HG03135 (cell line): ENCODE data around the gene STMN3.
"Not testable (repeated sequence)": the region's sequence is repeated elsewhere in the genome, so short reads cannot be mapped to it uniquely, and the experiment has no call there.

Experiments used
- ATAC-seq: cut with Tn5 transposase; IDR thresholded peaks from one replicate; pipeline ENCODE4 v1.9.1; 2021; ENCODE audit warnings: mild to moderate bottlenecking, moderate library complexity; ENCODE audit not compliant: unreplicated experiment

STMN3 gene

DNA sequence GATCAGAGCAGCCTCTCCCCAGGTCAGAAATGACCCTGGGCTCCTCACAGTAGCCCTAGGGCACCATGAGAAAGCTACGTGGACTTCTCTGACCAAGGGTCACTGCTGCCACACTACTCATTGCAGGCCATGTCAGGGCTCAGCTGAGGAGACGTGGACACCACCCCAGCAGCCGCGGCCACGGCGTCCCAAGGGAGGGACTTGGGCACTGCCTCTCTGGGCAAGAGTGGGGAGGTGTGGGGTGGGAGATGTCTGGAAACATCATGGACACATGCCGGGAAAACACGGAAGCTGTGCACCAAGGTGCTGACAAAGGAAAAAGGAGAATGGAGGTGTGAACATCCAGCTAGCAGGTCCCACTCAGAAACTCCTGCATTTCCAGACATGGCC lies 35.4 kb downstream of the STMN3 start:
- no peak for ATAC-seq

DNA sequence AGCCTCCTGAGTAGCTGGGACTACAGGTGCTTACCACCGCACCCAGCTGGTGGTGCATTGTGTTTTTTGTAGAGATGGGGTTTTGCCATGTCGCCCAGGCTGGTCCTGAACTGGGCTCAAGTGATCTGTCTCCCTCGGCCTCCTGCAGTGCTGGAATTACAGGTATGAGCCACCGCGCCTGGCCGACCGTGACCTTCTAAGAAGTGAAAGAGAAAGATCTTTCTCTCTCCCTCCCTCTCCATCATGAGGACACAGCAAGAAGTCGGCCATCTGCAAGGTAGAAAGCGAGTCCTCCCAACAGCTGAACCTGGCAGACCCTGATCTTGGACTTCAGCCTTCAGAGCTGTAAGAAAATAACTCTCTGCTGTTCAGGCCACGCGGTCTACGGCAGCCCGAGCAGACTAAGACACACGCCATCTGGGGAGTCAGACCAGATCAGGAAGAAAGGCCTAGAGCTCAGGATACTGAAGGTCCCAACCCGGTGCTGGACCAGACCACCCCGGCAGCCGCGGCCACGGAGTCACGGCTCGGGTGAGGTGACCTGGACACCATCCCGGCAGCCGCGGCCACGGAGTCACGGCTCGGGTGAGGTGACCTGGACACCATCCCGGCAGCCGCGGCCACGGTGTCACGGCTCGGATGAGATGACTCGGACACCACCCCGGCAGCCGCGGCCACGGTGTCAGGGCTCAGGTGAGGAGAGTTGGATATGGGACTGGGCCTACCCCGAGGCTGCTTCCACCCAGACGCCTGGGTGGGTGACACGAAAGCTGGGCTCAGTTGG lies 35.9 kb downstream of the STMN3 start:
- no peak for ATAC-seq

DNA sequence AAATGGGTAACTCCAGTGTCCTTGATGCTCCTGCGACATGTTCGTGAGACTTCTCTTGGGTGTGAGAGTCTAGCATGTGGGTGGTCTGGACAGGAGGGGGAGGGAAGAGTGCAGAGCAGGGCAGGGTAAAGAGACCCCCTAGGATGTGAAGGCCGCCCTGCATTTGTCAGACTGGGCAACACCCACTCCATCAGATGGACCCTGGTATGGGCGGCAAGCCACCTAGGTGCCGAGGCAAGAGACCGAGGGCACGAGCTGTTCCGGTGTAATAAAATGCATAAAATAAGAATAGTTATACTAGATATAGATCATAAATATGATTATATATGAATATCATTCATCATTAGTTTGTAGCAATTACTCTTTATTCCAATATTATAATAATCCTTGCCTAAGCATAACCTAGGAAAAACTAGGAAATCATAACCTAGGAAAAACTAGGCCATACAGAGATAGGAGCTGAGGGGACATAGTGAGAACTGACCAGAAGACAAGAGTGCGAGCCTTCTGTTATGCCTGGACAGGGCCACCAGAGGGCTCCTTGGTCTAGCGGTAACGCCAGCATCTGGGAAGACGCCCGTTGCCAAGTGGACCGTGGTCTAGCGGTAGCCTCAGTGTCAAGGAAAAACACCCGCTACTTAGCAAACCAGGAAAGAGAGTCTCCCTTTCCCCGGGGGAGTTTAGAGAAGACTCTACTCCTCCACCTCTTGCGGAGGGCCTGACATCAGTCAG lies 39.2 kb downstream of the STMN3 start:
- not testable (repeated sequence) for ATAC-seq

DNA sequence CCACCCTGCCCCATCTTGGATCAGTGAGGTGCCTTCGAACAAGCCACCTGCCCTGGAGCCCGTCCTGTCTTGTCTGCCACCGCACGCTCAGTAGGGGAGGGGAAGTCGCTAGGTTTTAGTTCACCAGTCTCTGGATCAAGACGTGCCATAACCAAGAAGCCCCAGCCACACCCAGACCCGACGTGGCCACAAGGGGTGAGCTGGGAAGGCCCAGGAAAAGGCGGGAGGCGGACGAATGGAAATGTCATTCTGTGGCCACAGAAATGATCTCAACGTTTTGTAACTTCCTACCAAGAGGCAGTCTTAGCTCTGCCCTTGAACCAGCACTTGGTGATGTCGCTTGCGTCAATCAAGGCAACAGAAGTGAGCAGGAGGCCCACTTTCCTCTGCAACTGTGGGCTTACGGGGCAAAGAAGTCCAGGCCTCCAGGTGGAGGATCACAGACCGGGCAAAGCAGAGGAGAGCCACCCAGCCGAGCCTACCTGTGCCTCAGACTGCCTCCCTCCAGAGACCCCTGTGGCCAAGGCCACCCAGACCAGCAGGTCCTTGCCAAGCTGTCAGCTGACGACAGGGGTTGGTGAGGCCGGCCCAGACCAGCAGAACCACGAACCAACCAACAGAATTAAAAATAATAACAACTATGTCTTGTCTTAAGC lies 40.8 kb downstream of the STMN3 start:
- ATAC-seq: no peak

DNA sequence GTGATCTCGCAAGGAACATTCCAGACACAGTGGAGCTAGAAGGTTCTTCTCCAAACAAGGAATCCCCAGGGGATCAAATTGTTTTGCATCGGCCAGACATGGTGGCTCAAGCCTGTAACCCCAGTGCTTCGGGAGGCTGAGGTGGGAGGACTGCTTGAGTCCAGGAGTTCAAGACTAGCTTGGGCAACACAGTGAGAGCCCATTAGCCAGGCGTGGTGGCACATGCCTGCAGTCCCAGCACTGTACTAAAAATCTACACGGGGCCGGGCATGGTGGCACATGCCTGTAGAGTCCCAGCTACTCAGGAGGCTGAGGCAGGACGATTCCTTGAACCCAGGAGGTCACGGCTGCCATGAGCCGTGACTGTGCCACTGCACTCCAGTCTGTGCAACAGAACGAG lies 41.6 kb downstream of the STMN3 start:
- no peak for ATAC-seq

DNA sequence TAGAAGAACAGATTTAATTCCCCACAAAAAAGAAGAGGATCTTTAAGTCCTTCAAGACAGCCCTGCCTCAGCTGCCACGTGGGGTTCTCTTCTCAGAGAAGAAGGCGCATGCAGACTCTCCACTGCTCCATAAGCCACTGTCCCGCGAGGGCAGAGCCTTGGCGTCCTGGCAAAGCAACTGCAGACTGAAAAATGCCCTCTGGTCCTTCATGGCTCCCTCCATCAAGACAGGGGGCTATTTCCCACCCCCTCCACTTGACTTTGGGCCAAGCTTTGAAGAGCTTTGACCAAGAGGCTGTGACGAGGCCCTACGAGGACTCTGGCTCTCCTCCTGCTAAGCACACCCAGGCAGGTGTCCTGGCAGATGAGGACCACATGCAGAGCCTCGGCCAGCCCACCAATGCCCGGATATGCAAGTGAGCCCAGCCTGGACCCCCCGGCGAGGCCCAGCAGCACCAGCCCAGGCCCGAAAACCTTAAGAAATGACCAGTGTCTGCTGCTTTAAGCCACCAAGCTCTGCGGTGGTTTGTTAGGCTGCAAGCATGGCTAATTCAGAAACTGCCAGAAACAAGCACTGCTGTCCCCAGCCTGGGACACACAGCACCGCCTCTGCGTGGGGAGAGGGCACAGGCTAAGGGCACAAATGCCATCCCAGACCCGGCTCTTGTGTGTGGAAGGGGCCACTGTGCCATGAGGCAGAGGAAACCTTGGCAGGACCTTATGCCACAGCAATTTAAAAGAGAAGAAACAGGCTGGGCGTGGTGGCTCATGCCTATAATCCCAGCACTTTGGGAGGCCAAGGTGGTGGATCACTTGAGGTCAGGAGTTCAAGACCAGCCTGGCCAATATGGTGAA lies 42.4 kb downstream of the STMN3 start:
- ATAC-seq: no peak

DNA sequence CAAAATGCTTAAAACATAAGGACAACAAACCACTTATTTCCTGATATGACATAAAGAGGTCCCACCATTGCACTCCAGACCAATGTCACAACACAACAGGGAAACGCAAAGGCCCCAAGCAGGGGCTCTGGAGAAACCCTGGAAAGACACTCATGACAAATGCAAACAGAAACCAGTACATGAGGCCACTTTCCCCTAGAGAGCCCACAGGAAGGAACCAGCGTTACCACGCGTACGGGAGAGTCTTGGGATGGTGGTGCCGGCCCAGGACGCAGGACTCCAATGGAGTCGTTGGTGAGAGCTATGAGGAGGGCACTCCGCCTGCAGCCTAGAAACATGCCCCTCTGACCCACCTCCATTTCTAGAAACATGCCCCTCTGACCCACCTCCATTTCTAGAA lies 46.5 kb downstream of the STMN3 start:
- ATAC-seq: no peak

DNA sequence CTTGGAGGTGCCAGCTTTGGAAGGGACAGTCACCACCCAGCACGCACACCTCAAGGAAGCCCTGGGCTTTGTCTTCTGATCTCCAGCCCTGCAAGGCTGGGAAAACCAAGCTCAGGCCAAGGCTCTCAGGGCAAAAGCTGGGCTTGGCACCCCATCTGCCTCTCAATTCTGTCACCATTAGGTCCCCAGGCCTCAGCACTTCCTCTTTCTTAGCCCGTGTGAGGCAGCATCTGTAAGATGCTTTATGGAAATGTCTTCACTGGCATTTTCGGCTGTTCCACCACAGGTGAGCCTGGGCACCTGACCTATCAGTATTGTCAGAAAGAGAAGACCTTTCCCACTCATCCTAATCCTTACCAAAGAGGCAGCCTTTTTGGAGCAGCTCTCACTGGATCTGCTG lies 50.9 kb downstream of the STMN3 start:
- no peak for ATAC-seq

DNA sequence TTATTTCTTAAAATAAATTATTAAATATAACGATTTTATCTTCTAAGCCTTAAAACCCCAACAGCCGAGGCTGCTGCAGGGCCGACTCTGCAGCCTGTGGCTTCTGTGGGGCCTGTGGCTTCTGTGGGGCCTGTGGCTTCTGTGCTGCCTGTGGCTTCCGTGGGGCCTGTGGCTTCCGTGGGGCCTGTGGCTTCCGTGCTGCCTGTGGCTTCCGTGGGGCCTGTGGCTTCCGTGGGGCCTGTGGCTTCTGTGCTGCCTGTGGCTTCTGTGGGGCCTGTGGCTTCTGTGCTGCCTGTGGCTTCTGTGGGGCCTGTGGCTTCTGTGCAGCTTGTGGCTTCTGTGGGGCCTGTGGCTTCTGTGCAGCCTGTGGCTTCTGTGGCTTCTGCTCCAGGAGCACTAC lies 51.5 kb downstream of the STMN3 start:
- not testable (repeated sequence) for ATAC-seq

DNA sequence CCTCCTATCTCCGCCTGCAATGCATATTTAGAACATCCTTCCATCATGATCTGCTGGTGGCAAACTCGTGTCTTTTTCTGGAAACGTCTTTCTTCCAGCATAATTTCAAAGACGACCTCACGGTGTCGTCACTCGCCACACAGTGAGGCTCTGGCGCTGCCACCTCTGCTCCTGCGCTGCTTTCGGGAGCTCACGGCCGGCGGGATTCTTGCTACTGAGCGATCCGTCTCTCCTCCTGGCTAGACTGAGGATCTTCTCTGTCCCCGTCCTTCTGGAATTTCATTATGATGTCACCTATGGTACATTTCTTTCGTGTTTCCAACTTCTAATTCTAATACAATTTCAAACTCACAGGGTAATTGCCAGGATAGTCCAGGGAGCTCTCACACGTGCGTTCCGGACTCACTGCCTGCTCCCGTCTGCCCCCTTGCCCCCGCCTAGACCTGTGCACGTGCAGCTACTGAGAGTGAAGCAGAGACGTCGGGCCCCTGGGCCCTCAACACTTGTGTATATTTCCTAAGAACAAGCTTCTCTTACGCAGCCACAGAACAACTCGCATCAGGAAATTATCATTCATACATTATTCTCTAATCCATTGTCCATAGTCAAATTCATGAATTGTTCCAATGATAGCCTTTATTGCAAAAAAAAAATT lies 53.7 kb downstream of the STMN3 start:
- ATAC-seq: no peak

DNA sequence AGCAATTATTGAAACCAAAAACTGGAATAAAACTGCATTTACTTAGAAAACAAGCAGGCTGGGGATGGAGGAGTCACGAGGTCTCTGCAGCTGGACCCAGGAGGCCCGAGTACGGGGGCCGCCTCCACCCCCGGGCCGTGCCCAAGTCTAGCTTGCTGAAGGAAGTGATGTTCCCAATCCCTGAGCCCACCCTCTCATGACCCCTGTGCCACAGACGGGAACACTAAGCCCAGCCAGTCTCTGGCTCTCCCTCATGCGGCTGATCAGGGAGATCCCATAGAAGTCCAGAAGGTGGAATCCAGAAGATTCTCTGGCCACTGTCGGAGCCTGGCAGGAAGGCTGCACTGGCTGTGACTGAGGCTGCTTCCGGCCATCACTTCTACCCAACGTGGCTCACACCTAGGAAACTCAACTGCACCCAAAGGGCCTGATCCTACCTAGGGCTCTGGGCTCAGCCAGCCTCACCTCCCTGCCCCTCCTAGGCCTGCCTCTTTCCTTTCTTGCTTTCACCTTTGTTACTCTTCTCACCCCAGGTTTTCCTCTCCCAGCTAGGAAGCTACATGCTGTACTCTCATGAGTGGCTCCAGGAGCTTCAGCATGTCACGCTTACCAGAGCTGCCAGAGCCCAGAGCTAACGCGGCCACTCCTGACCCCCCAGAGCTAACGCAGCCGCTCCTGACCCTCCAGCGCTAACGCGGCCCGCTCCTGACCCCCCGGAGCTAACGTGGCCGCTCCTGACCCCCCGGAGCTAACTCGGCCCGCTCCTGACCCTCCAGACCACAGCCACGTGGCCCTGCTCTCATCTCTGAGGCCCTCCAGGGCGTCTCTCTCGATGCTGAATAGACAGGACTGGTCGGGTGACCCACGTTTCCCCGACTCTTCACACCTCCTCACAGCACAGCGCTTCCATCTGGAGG lies 54.5 kb downstream of the STMN3 start:
- ATAC-seq: no peak

DNA sequence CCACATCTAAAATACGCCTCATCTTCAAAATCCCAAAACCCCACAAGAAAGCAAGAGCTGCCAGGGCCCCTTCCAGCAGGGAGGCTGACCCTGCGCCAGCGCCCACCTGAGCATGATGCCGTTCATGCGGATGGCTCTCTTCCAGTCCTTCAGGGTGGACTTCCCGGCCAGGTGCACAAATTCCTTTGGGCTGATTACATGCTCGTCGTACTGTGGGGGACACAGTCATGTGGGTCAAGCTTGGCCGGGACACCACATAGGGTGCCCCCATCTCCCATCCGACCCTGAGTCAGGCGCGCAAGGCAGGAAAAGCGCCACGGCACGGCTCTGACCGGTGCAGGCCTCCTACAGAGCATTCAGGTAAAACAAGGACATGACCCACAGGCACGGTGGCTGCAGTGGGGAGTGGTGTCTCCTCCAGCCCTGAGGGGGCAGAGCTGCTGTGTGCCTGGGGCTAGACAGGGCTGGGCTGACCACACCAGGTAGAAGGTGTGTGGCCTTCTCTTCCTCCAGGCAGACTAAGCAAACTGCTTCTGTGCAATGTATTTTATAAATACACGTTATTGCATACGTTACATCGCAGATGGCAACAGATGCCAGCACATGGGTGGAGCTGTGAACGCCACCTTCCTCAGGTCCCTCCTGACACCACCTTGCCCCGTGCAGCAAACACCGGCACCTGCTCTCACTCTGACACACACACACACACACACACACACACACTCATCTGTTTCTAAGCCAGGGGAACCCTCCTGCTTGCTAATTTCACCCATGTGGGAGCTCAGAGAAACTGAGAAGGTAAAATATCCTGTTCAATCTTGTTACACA lies 55.4 kb downstream of the STMN3 start:
- ATAC-seq: no peak

DNA sequence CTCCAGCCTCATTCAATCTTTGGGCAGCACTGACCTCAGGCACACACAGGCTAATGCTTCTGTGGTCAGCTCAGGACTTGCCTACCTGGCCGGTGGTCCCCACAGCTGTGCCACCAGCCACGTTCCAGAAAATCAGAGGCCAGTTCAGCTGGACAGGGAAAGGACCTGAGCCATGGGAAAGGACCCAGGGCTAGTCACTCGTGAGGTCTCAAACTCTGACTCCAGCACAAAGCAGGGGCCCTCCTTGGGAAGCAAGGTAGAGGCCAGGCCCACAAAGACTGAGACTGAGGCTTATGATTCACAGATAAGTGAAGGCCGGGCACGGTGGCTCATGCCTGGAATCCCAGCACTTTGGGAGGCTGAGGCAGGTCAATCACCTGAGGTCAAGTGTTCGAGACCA lies 56.8 kb downstream of the STMN3 start:
- ATAC-seq: no peak

DNA sequence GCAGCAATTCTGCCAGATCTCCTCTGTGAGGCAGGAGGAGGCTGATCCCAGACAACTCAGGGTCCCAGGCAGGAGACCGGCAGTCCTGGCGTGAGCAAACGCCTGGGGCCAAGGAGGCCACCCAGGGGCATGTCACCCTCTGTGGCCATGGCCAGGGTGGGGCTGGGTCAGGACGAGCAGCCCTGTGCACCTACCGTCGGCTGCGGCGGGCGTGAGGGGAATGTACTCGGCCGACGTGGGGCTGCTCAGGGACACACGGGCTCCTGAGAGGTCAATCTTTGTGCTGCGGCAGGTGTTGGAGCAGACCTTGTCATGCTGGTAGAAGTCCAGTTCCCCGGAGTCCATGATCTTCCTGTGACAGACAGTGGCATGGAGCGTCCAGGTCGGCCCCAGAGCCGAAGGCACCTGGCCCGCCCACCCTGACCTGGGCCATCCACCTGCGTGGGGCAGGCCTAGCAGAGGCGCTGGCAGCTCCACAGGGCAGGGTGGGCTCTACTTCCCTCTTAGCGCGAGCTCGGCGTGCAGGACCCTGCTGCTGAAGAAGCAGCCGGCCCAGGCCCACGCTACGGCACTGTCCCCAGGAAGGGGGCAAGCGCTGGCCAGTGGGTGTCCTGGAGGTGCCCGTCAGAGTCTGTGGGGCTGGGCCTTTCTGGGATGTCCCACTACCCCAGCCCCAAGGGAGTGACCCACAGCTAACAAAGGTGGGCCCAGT lies 57.7 kb downstream of the STMN3 start:
- no peak for ATAC-seq

DNA sequence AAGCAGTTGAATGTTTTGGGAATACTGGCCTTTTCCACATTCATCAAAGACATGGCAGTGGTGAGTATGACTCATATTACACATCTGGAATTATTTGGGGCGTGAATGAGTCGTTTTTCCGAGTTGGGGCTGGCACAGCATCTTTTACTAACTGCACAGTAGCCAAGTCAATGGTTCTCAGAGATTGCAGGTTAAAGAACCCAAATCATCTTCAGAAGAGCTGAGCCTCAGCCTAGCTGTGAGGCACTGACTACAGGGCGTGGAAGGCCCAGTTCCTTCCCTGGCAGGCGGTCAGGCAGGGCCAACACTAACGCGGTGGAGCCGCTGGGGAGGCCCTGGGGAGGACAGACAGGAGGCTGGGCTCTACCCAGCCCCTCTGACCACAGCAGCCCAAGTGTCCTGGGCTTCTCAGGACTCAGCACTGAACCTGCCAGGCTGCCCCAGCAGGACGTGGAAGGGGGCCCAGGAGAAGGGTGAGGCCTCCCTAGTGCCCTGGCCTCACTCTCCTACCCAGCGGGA lies 59.1 kb downstream of the STMN3 start:
- ATAC-seq: no peak

DNA sequence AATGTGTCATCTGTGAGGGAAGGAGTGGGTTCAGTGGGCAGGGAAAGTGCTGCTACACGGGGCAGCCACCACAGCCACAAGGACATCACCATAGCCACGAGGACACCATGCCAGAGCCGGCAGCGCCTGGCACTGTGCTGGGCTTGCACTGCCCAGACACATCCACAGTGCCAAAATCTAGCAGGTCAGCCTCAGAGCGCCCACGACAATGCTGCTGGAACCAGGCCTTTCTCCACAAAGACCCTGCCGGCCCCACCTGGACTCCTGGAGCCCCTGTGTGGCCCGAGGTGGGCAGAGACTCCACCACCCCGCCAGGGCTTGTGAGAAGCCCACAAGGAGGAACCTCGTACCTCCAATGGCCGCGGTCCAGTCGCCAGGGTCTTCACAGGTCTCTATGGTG lies 60.6 kb downstream of the STMN3 start:
- ATAC-seq: no peak

DNA sequence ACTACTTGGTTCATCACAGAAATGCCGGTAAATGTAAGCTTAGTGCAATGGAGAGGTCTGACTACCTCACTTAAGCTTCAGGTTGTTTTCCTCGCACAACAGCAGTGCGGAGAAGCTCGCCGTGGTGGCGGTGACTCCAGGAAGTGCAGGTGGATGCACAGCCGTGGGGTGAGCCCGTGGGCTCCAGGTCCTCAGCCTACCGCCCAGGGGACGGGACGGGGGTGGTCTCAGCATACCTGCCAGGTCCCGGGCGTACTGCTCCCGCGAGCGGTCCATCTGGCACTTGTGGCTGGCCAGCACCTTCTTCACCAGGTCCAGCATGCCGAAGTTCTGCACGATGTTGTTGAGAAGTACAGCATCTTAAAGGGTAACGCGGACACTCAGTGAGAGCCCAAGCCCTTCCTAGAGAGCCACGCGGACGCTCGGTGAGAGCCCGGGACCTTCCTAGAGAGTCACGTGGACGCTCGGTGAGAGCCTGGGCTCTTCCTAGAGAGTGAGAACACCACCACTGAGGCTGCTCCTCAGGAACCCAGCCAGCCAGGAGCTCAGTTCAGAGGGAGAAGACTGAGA lies 61.4 kb downstream of the STMN3 start:
- no peak for ATAC-seq
